ENCODE data around the gene OTUB1.
"Not testable (repeated sequence)": the region's sequence is repeated elsewhere in the genome, so short reads cannot be mapped to it uniquely, and the experiment has no call there.

Gene OTUB1

GRCh38 chr11:63986156-63986931, at the start of gene OTUB1:
Gene OTUB1 (plus strand): TSS chr11:63986438. CDS start chr11:63986457, 19 bp downstream.
- peak; percentile 95 for DNase-seq

- peak; percentile 31 for DNase-seq
These were observed 48.3 kb upstream of the OTUB1 start for GRCh38 chr11:63937713-63938478.

GRCh38 chr11:63938479-63939396, 47.5 kb upstream of the OTUB1 start, which contains the start of gene NAA40:
Gene NAA40 (plus strand): TSS chr11:63939002. CDS start chr11:63939097, 95 bp downstream.
- DNase-seq: peak; percentile 94

GRCh38 chr11:63939397-63939891, 46.8 kb upstream of the OTUB1 start:
- DNase-seq: no peak

GRCh38 chr11:63940786-63941185, 45.5 kb upstream of the OTUB1 start:
- DNase-seq: no peak

- no peak for DNase-seq
These were observed 44.3 kb upstream of the OTUB1 start for GRCh38 chr11:63941901-63942300.

GRCh38 chr11:63942803-63943202, 43.4 kb upstream of the OTUB1 start:
- DNase-seq: no peak

- DNase-seq: peak; percentile 72
These were observed 41.3 kb upstream of the OTUB1 start for GRCh38 chr11:63944987-63945386.

GRCh38 chr11:63945477-63946163, 40.6 kb upstream of the OTUB1 start:
- peak; percentile 79 for DNase-seq

- no peak for DNase-seq
These were observed 34.3 kb upstream of the OTUB1 start for GRCh38 chr11:63951779-63952536.

GRCh38 chr11:63952570-63952969, 33.7 kb upstream of the OTUB1 start:
- DNase-seq: no peak

GRCh38 chr11:63958008-63958407, 28.2 kb upstream of the OTUB1 start:
- DNase-seq: no peak

- DNase-seq: peak; percentile 92
These were observed 24.4 kb upstream of the OTUB1 start for GRCh38 chr11:63961608-63962412.

- DNase-seq: not testable (repeated sequence)
These were observed 22.3 kb upstream of the OTUB1 start for GRCh38 chr11:63963895-63964294.

GRCh38 chr11:63966444-63966843, 19.8 kb upstream of the OTUB1 start:
- no peak for DNase-seq

GRCh38 chr11:63969461-63969860, 16.8 kb upstream of the OTUB1 start:
- no peak for DNase-seq

- DNase-seq: no peak
These were observed 15.3 kb upstream of the OTUB1 start for GRCh38 chr11:63970902-63971301.

GRCh38 chr11:63973912-63974258, 12.4 kb upstream of the OTUB1 start:
- not testable (repeated sequence) for DNase-seq

- DNase-seq: peak; percentile 99
These were observed 11.7 kb upstream of the OTUB1 start, which contains the start of gene COX8A for GRCh38 chr11:63974259-63975143. Gene COX8A (plus strand): TSS chr11:63974620. CDS start chr11:63974681, 61 bp downstream.
